Memory B cell (primary cell): Measurements from ENCODE around the gene PCSK6.
"Not testable (repeated sequence)": the region's sequence is repeated elsewhere in the genome, so short reads cannot be mapped to it uniquely, and the experiment has no call there.

ENCODE experiments used
- ATAC-seq: fragments of 150-1000 bp; cut with Tn5 transposase; 2 replicates; pipeline ENCODE4 v1.10.0; 2021; ENCODE audit warnings: low read depth, mild to moderate bottlenecking, moderate library complexity
- DNase-seq, 2 donors: peaks; one replicate each; pipeline ENCODE4 v3.0.0; 2022; ENCODE audit warnings: low spot score in 2 of 2
- H3K27ac Mint-ChIP-seq: one replicate; pipeline ENCODE4 v1.8.0; 2022; ENCODE audit warnings: mild to moderate bottlenecking, moderate library complexity, mixed read lengths
- H3K27me3 Mint-ChIP-seq: one replicate; pipeline ENCODE4 v1.8.0; 2022; ENCODE audit warnings: mixed read lengths
- H3K36me3 Mint-ChIP-seq: one replicate; pipeline ENCODE4 v1.8.0; 2022; ENCODE audit warnings: mild to moderate bottlenecking, mixed read lengths
- H3K4me1 Mint-ChIP-seq: one replicate; pipeline ENCODE4 v1.8.0; 2022; ENCODE audit warnings: mixed read lengths
- H3K4me3 Mint-ChIP-seq: one replicate; pipeline ENCODE4 v1.8.0; 2022; ENCODE audit warnings: mild to moderate bottlenecking, moderate library complexity, mixed read lengths
- H3K9me3 Mint-ChIP-seq: one replicate; pipeline ENCODE4 v1.8.0; 2022; ENCODE audit warnings: mixed read lengths

The PCSK6 gene

GRCh38 chr15:101296418-101297405, 192.8 kb downstream of the PCSK6 start:
- no peak overlapping the region for H3K27ac Mint-ChIP-seq
- peaks cover 22% of the 10 kb centered on the region for H3K4me1 Mint-ChIP-seq

GRCh38 chr15:101295607-101296161, 193.8 kb downstream of the PCSK6 start:
- no peaks in the 10 kb centered on the region for H3K9me3 Mint-ChIP-seq
- DNase-seq = no peak
- H3K27ac Mint-ChIP-seq = peak overlapping the region; percentile 97
- peak overlapping the region; percentile 95 for H3K4me3 Mint-ChIP-seq
- no peaks in the 10 kb centered on the region for H3K27me3 Mint-ChIP-seq
- H3K36me3 Mint-ChIP-seq = no peaks in the 10 kb centered on the region
- peaks cover 25% of the 10 kb centered on the region for H3K4me1 Mint-ChIP-seq
- no peak for ATAC-seq

More at GRCh38 chr15:101296418-101297405, 192.8 kb downstream of the PCSK6 start:
- H3K4me3 Mint-ChIP-seq = peak overlapping the region; percentile 95
- ATAC-seq (no peak), DNase-seq (no peak)
- no peaks in the 10 kb centered on the region for H3K27me3 Mint-ChIP-seq
- no peaks in the 10 kb centered on the region for H3K9me3 Mint-ChIP-seq
- H3K36me3 Mint-ChIP-seq = no peaks in the 10 kb centered on the region

GRCh38 chr15:101294731-101295606, 194.5 kb downstream of the PCSK6 start, which contains the start of gene SNRPA1:
Gene SNRPA1 (minus strand): TSS chr15:101295248. CDS start chr15:101295178, 70 bp downstream.
- Mint-ChIP-seq H3K27me3 (no peaks in the 10 kb centered on the region), H3K27ac (peak within 1 kb of the TSS; percentile 97), H3K9me3 (no peaks in the 10 kb centered on the region), H3K4me1 (peaks cover 27% of the 10 kb centered on the region), H3K36me3 (no peaks in the 10 kb centered on the region), H3K4me3 (peak within 1 kb of the TSS; percentile 95)
- peak; percentile 95 to 98 for DNase-seq
- peak; percentile 78 for ATAC-seq

GRCh38 chr15:101293122-101293521, 196.4 kb downstream of the PCSK6 start:
- Mint-ChIP-seq H3K4me1 (peaks cover 35% of the 10 kb centered on the region), H3K27ac (peak overlapping the region; percentile 97), H3K4me3 (peak overlapping the region; percentile 95), H3K9me3 (no peaks in the 10 kb centered on the region), H3K27me3 (no peaks in the 10 kb centered on the region), H3K36me3 (peaks cover 6% of the 10 kb centered on the region)
- ATAC-seq (peak; percentile 19), DNase-seq (no peak)

GRCh38 chr15:101288905-101289513, 200.5 kb downstream of the PCSK6 start:
- ATAC-seq (peak; percentile 60), DNase-seq (peak in 1 of 2 donors; percentile 63)
- Mint-ChIP-seq H3K27ac (no peak overlapping the region), H3K9me3 (no peaks in the 10 kb centered on the region), H3K27me3 (no peaks in the 10 kb centered on the region), H3K4me1 (peaks cover 23% of the 10 kb centered on the region), H3K4me3 (no peak overlapping the region), H3K36me3 (peaks cover 14% of the 10 kb centered on the region)

GRCh38 chr15:101287342-101287741, 202.2 kb downstream of the PCSK6 start:
- not testable (repeated sequence) for DNase-seq, H3K27me3 Mint-ChIP-seq, H3K27ac Mint-ChIP-seq, H3K4me3 Mint-ChIP-seq, H3K9me3 Mint-ChIP-seq, ATAC-seq
- H3K4me1 Mint-ChIP-seq = peaks cover 13% of the 10 kb centered on the region
- H3K36me3 Mint-ChIP-seq = peaks cover 17% of the 10 kb centered on the region

GRCh38 chr15:101286471-101287114, 202.9 kb downstream of the PCSK6 start:
- DNase-seq (no peak), ATAC-seq (no peak)
- H3K36me3 Mint-ChIP-seq = peaks cover 21% of the 10 kb centered on the region
- no peaks in the 10 kb centered on the region for H3K27me3 Mint-ChIP-seq
- H3K4me1 Mint-ChIP-seq = peaks cover 13% of the 10 kb centered on the region
- no peaks in the 10 kb centered on the region for H3K9me3 Mint-ChIP-seq
- no peak overlapping the region for H3K27ac Mint-ChIP-seq
- no peak overlapping the region for H3K4me3 Mint-ChIP-seq

GRCh38 chr15:101283931-101284330, 205.6 kb downstream of the PCSK6 start:
- Mint-ChIP-seq H3K27me3 (no peaks in the 10 kb centered on the region), H3K36me3 (peaks cover 21% of the 10 kb centered on the region), H3K4me1 (peaks cover 6% of the 10 kb centered on the region), H3K27ac (no peak overlapping the region), H3K9me3 (no peaks in the 10 kb centered on the region), H3K4me3 (no peak overlapping the region)
- DNase-seq (no peak), ATAC-seq (no peak)

- H3K4me3 Mint-ChIP-seq = no peak overlapping the region
- H3K27ac Mint-ChIP-seq = peak overlapping the region; percentile 50
- H3K4me1 Mint-ChIP-seq = peaks cover 3% of the 10 kb centered on the region
- peaks cover 11% of the 10 kb centered on the region for H3K36me3 Mint-ChIP-seq
- no peaks in the 10 kb centered on the region for H3K9me3 Mint-ChIP-seq
- no peak for DNase-seq
- no peaks in the 10 kb centered on the region for H3K27me3 Mint-ChIP-seq
- ATAC-seq = no peak
These were observed 209.5 kb downstream of the PCSK6 start for GRCh38 chr15:101280007-101280406.

- Mint-ChIP-seq H3K9me3 (no peaks in the 10 kb centered on the region), H3K27ac (no peak overlapping the region), H3K4me1 (peaks cover 3% of the 10 kb centered on the region), H3K27me3 (no peaks in the 10 kb centered on the region), H3K4me3 (peak overlapping the region; percentile 98), H3K36me3 (peaks cover 26% of the 10 kb centered on the region)
- DNase-seq (no peak), ATAC-seq (no peak)
These were observed 211.5 kb downstream of the PCSK6 start for GRCh38 chr15:101277943-101278564.

- peaks cover 27% of the 10 kb centered on the region for H3K36me3 Mint-ChIP-seq
- ATAC-seq (peak; percentile 98), DNase-seq (peak; percentile 83)
- H3K4me3 Mint-ChIP-seq = peak within 1 kb of the TSS; percentile 98
- H3K27ac Mint-ChIP-seq = peak within 1 kb of the TSS; percentile 91
- peaks cover 3% of the 10 kb centered on the region for H3K4me1 Mint-ChIP-seq
- no peaks in the 10 kb centered on the region for H3K9me3 Mint-ChIP-seq
- no peaks in the 10 kb centered on the region for H3K27me3 Mint-ChIP-seq
These were observed 212.3 kb downstream of the PCSK6 start, which contains the start of gene SELENOS for GRCh38 chr15:101277038-101277822. Gene SELENOS (minus strand): TSS chr15:101277485. CDS start chr15:101277417, 68 bp downstream.

GRCh38 chr15:101276501-101277037, 212.9 kb downstream of the PCSK6 start:
- peaks cover 27% of the 10 kb centered on the region for H3K36me3 Mint-ChIP-seq
- DNase-seq = no peak
- H3K27me3 Mint-ChIP-seq = no peaks in the 10 kb centered on the region

More at GRCh38 chr15:101276501-101277037, 212.9 kb downstream of the PCSK6 start:
- ATAC-seq = peak; percentile 6
- Mint-ChIP-seq H3K9me3 (no peaks in the 10 kb centered on the region), H3K4me3 (peak overlapping the region; percentile 98), H3K4me1 (peaks cover 3% of the 10 kb centered on the region), H3K27ac (peak overlapping the region; percentile 91)
